ENCODE data around the gene IFFO2.

IFFO2 gene

GRCh38 chr1:18940303-18941020 is 16.0 kb downstream of the IFFO2 start:
- TF ChIP-seq EZH2 (optimal IDR thresholded peaks at IDR 0.05; ENCODE audit: low read depth, low read length), result no peak
- TF ChIP-seq EZH2phosphoT487 (IDR thresholded peaks at IDR 0.05; ENCODE audit: low read length), result no peak
- no peak for TF ChIP-seq CTCF (IDR thresholded peaks at IDR 0.05; ENCODE audit: low read length)
- Histone ChIP-seq H3K4me3 (ENCODE audit: low read length) (no peak overlapping the region), H3K27ac (ENCODE audit: low read length) (no peak overlapping the region), H3K4me1 (ENCODE audit: low read length) (no peaks in the 10 kb centered on the region), H3K9me3 (replicated peaks; ENCODE audit: insufficient read depth, low read length) (no peaks in the 10 kb centered on the region), H3K79me2 (ENCODE audit: low read length) (peaks cover 61% of the 10 kb centered on the region), H3K36me3 (replicated peaks; ENCODE audit: insufficient read depth, low read length) (no peaks in the 10 kb centered on the region), H3K4me2 (ENCODE audit: low read depth, low read length) (no peak overlapping the region), H3K9ac (ENCODE audit: low read length) (no peak overlapping the region), H2AFZ (ENCODE audit: low read length) (no peak overlapping the region), H3K9me2 (replicated peaks; ENCODE audit: insufficient read depth, low read length) (no peaks in the 10 kb centered on the region), H4K20me1 (ENCODE audit: insufficient read depth, low read length) (no peaks in the 10 kb centered on the region), H3K27me3 (replicated peaks; ENCODE audit: insufficient read depth, low read length) (no peaks in the 10 kb centered on the region), H3F3A (ENCODE audit: insufficient read depth, low read length) (no peaks in the 10 kb centered on the region)
- DNase-seq, result no peak

- no peak overlapping the region for H3K4me2 ChIP-seq (ENCODE audit: low read depth, low read length)
- no peak for TF ChIP-seq EZH2phosphoT487 (IDR thresholded peaks at IDR 0.05; ENCODE audit: low read length)
- TF ChIP-seq CTCF (IDR thresholded peaks at IDR 0.05; ENCODE audit: low read length), result no peak
- TF ChIP-seq EZH2 (optimal IDR thresholded peaks at IDR 0.05; ENCODE audit: low read depth, low read length), result no peak
- no peak overlapping the region for H3K4me3 ChIP-seq (ENCODE audit: low read length)
- no peaks in the 10 kb centered on the region for H3K9me2 ChIP-seq (replicated peaks; ENCODE audit: insufficient read depth, low read length)
- no peak overlapping the region for H3K9ac ChIP-seq (ENCODE audit: low read length)
- H3K27me3 ChIP-seq (replicated peaks; ENCODE audit: insufficient read depth, low read length), result no peaks in the 10 kb centered on the region
- H3K79me2 ChIP-seq (ENCODE audit: low read length), result peaks cover 52% of the 10 kb centered on the region
- no peaks in the 10 kb centered on the region for H3K9me3 ChIP-seq (replicated peaks; ENCODE audit: insufficient read depth, low read length)
- no peaks in the 10 kb centered on the region for H3F3A ChIP-seq (ENCODE audit: insufficient read depth, low read length)
- no peaks in the 10 kb centered on the region for H3K36me3 ChIP-seq (replicated peaks; ENCODE audit: insufficient read depth, low read length)
- no peaks in the 10 kb centered on the region for H3K4me1 ChIP-seq (ENCODE audit: low read length)
- no peak for DNase-seq
- H4K20me1 ChIP-seq (ENCODE audit: insufficient read depth, low read length), result no peaks in the 10 kb centered on the region
- H3K27ac ChIP-seq (ENCODE audit: low read length), result no peak overlapping the region
- H2AFZ ChIP-seq (ENCODE audit: low read length), result no peak overlapping the region
Measured at GRCh38 chr1:18939398-18940302, 16.8 kb downstream of the IFFO2 start.

GRCh38 chr1:18938707-18939070 is 17.8 kb downstream of the IFFO2 start:
- Histone ChIP-seq H3K4me3 (ENCODE audit: low read length) (no peak overlapping the region), H3K9me2 (replicated peaks; ENCODE audit: insufficient read depth, low read length) (no peaks in the 10 kb centered on the region), H3K36me3 (replicated peaks; ENCODE audit: insufficient read depth, low read length) (no peaks in the 10 kb centered on the region), H4K20me1 (ENCODE audit: insufficient read depth, low read length) (no peaks in the 10 kb centered on the region), H3F3A (ENCODE audit: insufficient read depth, low read length) (no peaks in the 10 kb centered on the region), H3K27ac (ENCODE audit: low read length) (no peak overlapping the region), H3K9me3 (replicated peaks; ENCODE audit: insufficient read depth, low read length) (no peaks in the 10 kb centered on the region), H3K27me3 (replicated peaks; ENCODE audit: insufficient read depth, low read length) (no peaks in the 10 kb centered on the region), H3K4me1 (ENCODE audit: low read length) (no peaks in the 10 kb centered on the region), H3K9ac (ENCODE audit: low read length) (no peak overlapping the region), H3K4me2 (ENCODE audit: low read depth, low read length) (no peak overlapping the region), H3K79me2 (ENCODE audit: low read length) (peaks cover 43% of the 10 kb centered on the region), H2AFZ (ENCODE audit: low read length) (no peak overlapping the region)
- no peak for TF ChIP-seq EZH2 (optimal IDR thresholded peaks at IDR 0.05; ENCODE audit: low read depth, low read length)
- no peak for TF ChIP-seq EZH2phosphoT487 (IDR thresholded peaks at IDR 0.05; ENCODE audit: low read length)
- no peak for TF ChIP-seq CTCF (IDR thresholded peaks at IDR 0.05; ENCODE audit: low read length)
- no peak for DNase-seq

Measured in MM.1S (cell line).